Measurements from ENCODE around the gene RNF7. TPM values are rescaled to one million over a fixed set of nuclear protein-coding genes. Genes with fewer than 3 reads are reported as not detected.

RNF7 gene
- total and polyA plus RNA-seq, 2 of the 4 experiments (the other 2 are of a cell fraction) = 98.7 to 149 TPM

DNA sequence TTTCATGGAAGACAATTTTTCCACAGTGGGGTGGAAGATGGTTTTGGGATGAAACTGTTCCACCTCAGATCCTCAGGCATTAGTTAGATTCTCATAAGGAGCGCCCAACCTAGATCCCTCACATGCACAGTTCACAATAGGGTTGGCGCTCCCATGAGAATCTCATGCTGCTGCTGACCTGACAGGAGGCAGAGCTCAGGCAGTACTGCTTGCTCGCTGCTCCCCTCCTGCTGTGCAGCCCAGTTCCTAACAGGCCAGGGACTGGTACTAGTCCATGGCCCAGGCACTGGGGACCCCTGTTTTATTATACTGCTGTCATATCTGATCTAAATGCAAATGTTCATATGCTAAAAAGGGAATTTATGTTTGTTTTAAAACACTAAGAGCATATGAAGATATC, 15.3 kb downstream of the RNF7 start:
- Histone ChIP-seq H3K4ac (ENCODE audit: low read depth, low read length) (no peak overlapping the region), H3K23ac (ENCODE audit: low read depth, low read length) (no peak overlapping the region), H2BK5ac (ENCODE audit: low read depth, low read length, poor library complexity, severe bottlenecking) (no peak overlapping the region), H2AK9ac (replicated peaks; ENCODE audit: low read depth, low read length, poor library complexity) (no peak overlapping the region), H3K27ac (ENCODE audit: insufficient read depth, low read length) (no peak overlapping the region), H3K18ac (ENCODE audit: low read depth, low read length) (no peak overlapping the region), H2BK120ac (ENCODE audit: low read depth, low read length) (no peak overlapping the region), H4K5ac (ENCODE audit: low read depth, low read length) (no peak overlapping the region), H3K14ac (replicated peaks; ENCODE audit: low read depth, low read length) (no peak overlapping the region), H3K27me3 (ENCODE audit: control insufficient read depth, insufficient read depth, low read length) (no peaks in the 10 kb centered on the region), H2BK20ac (ENCODE audit: low read depth, low read length) (no peak overlapping the region), H3K9me1 (ENCODE audit: insufficient read depth, low read length) (no peaks in the 10 kb centered on the region), H4K20me1 (ENCODE audit: insufficient read depth, low read length) (no peaks in the 10 kb centered on the region), H2BK15ac (ENCODE audit: low read depth, low read length) (no peak overlapping the region), H3K79me1 (ENCODE audit: low read depth in 1 of 2, low read length in 2 of 2) (peaks cover 3% of the 10 kb centered on the region in 2 experiments; a peak in 1 of 4 replicates), H3K9me3 (ENCODE audit: control insufficient read depth, insufficient read depth, low read length) (no peaks in the 10 kb centered on the region), H3K36me3 (ENCODE audit: control insufficient read depth, insufficient read depth, low read length) (peaks cover 5% of the 10 kb centered on the region), H3K4me2 (ENCODE audit: low read depth, low read length) (no peak overlapping the region), H3K56ac (ENCODE audit: extremely low read depth, insufficient read depth, low read length) (no peak overlapping the region), H2AFZ (replicated peaks; ENCODE audit: low read length, poor library complexity) (no peak overlapping the region), H3K9ac (ENCODE audit: low read depth, low read length) (no peak overlapping the region), H4K8ac (ENCODE audit: low read depth in 2 of 2, low read length in 2 of 2) (no peak overlapping the region), H3K4me3 (ENCODE audit: insufficient read depth, low read depth, low read length) (no peak overlapping the region), H4K91ac (ENCODE audit: insufficient read depth, low read depth, low read length) (no peak overlapping the region), H2AK5ac (ENCODE audit: low read depth, low read length) (no peak overlapping the region), H3K4me1 (ENCODE audit: control insufficient read depth, insufficient read depth, low read length) (no peaks in the 10 kb centered on the region)
- BruUV-seq (replicated peaks) = no TSS peak
- ATAC-seq (ENCODE audit: low read depth) (no peak), DNase-seq (no peak)
- dilution Hi-C loops (cut with HindIII; ENCODE audit: low sequenced_read_pairs, unreplicated experiment) = no loop called here
- WGBS, 2 experiments (ENCODE audit: extremely low coverage in 2 of 2, insufficient read length in 1 of 2) = no CpG with 5 or more reads among the region's 3 CpGs
- CTCF ChIA-PET = interaction anchor here (0.6 kb wide), 1 partner anchor 124 kb away, joined by 3 read pairs; no protein-coding TSS in a partner anchor
- in situ Hi-C loops (cut with MboI; ENCODE audit: low sequenced_read_pairs) = no loop called here
- POLR2A ChIA-PET (ENCODE audit: unreplicated experiment) = no interaction called here
- TF ChIP-seq, protein P1, sequence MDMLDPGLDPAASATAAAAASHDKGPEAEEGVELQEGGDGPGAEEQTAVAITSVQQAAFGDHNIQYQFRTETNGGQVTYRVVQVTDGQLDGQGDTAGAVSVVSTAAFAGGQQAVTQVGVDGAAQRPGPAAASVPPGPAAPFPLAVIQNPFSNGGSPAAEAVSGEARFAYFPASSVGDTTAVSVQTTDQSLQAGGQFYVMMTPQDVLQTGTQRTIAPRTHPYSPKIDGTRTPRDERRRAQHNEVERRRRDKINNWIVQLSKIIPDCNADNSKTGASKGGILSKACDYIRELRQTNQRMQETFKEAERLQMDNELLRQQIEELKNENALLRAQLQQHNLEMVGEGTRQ (IDR thresholded peaks at IDR 0.05; ENCODE audit: low read depth, low read length) = no peak
- TF ChIP-seq NFE2L2 (IDR thresholded peaks at IDR 0.05; ENCODE audit: low read depth, low read length) (no peak), MAFK (IDR thresholded peaks at IDR 0.05; ENCODE audit: low read depth, low read length) (no peak), MXI1 (IDR thresholded peaks at IDR 0.05; ENCODE audit: borderline replicate concordance, low read depth, low read length) (no peak), CEBPB (IDR thresholded peaks at IDR 0.05; ENCODE audit: low read depth, low read length) (no peak), POLR2A (IDR thresholded peaks at IDR 0.05; ENCODE audit: low read depth, low read length) (no peak), SMC3 (IDR thresholded peaks at IDR 0.05; ENCODE audit: low read depth, low read length) (no peak), BHLHE40 (IDR thresholded peaks at IDR 0.05; ENCODE audit: low read depth, low read length) (no peak)
- intact Hi-C loops (cut with micrococcal nuclease) = no loop called here

Measured in IMR-90 (cell line).